GOT3 (cell line): Measurements from ENCODE around the gene TMEM232.

ENCODE experiments used
- DNase-seq: peaks from one replicate; lab custom pipeline; 2025; ENCODE audit warnings: mixed read lengths; lab: John Stamatoyannopoulos, UW

TMEM232 gene

DNA sequence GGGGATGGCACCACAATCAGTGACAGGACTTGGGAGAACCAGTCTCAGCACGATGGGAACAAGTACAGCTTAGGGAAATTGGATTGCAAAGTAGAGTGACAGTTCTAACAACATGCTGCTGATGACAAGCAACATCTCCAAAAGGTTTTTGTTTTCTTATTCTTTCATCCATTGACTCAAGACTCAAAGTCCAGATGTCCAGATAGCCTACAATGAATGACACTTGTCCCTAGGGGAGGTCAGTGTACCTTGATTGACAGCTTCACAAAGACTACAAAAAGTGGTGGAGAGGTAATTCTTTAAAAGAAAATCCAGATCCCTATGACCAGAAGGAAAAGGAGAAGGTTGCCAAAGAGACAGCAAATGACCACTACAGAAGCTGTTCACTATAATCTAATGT is 323.9 kb downstream of the TMEM232 start:
- DNase-seq = no peak

DNA sequence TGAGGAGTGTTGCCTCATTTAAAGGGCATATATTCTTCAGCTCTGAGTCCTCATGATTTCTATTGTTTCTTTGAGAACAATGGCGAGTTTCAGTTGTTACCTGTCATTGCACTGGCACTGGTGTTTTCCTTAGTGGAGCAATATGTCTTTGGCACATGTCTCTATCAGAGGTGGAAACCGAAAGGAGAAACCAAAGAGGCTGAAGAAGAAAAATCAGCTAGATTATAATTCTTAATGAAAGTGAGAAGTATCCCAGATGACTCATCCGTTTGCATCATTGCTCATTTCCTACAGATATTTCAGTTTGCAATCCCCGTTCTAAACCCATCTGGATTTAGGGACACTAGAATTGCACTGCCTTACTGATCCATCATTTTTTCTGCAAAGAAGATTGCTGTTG is 324.6 kb downstream of the TMEM232 start:
- no peak for DNase-seq

GRCh38 chr5:110398951-110399350 is 327.5 kb downstream of the TMEM232 start:
- DNase-seq = no peak

GRCh38 chr5:110397281-110397680 is 329.2 kb downstream of the TMEM232 start:
- no peak for DNase-seq

DNA sequence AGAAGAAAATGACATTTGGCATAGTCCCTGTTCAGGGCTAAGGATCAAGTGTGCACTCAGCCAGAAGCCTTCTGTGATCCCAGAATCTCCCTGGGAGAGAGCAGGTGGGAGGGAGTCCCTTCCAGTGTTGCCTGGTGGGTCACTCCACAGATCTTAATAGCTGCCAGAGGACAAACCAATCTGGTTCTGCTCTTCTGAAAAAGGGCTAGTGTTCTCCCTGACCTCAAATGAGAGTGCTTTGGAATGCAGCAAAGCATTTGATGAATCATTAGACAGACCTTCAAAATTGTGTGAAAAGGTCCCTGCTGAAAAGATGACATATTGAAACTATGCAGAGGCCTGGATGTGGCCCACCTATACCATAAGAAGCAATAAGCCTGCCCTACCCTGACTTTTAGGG is 339.7 kb downstream of the TMEM232 start:
- DNase-seq = no peak

- no peak for DNase-seq
These were observed 343.2 kb downstream of the TMEM232 start for GRCh38 chr5:110383231-110383630.

DNA sequence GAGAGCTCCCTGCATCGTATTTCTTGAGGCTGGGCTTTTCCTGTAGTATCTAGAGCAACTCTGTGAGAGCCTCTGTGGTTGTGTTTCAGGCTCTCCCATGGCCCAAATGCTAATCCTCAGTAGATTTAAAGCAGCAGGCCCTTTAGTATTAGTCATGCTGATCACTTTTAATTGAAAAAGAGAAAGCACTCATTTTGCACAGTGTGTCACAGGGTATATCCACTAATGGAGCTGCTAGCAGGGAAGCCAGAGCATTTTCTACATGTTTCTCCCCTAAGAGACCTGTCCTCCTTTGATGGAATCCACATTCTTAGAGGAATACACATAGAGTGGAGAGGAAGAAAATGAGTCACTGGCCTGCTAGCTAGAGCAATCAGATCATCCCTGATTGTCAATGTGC is 348.5 kb downstream of the TMEM232 start:
- no peak for DNase-seq

GRCh38 chr5:110377361-110377760 is 349.1 kb downstream of the TMEM232 start:
- no peak for DNase-seq

- DNase-seq = no peak
These were observed 350.1 kb downstream of the TMEM232 start for GRCh38 chr5:110376281-110376951.

GRCh38 chr5:110371725-110372041 is 354.8 kb downstream of the TMEM232 start:
- DNase-seq = no peak

- DNase-seq = no peak
These were observed 355.3 kb downstream of the TMEM232 start for GRCh38 chr5:110371011-110371724.
